ENCODE measurements around the gene CCDC106. TPM values are rescaled to one million over a fixed set of nuclear protein-coding genes. Genes with fewer than 3 reads are reported as not detected.

Gene CCDC106
- total and polyA plus RNA-seq, 2 of the 4 experiments (the other 2 are of a cell fraction) = 2.3 to 13.6 TPM

DNA sequence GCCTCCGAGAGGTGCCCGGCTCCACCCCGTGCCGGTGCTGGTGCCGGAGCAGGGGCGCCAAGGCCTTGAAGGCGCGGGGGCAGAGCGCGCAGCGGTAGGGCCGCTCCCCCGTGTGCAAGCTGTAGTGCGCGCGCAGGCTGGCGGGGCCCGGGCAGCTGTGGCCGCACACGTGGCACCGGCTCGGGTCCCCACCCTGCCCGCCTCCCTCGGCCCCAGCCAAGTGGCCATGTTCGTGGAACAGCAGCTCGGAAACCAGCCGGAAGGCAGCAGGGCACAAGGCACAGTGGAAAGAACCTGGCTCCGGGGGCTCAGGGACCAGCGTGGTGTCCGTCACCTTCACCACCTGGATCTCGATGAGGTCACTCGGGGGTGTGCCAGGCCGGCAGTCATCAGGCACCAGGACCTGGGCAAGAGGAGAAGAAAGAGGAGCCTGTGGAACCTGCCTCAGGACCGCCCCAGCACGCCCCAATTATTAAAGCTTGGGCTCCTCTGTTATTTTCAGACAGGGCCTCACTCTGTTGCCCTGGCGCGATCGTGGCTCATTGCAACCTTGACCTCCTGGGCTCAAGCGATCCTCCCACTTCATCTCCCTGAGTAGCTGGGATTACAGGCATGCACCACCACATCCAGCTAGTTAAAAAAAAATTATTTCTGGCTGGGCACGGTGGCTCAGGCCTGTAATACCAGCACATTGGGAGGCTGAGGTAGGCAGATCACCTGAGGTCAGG is 25.6 kb upstream of the CCDC106 start:
- no peak overlapping the region for H3K18ac ChIP-seq (ENCODE audit: low read depth, low read length)
- H4K20me1 ChIP-seq (ENCODE audit: insufficient read depth, low read length) = peaks cover 11% of the 10 kb centered on the region; the same call in 1 of the 2 replicates
- H2BK120ac ChIP-seq (ENCODE audit: low read depth, low read length) = no peak overlapping the region
- no peak overlapping the region for H2AK9ac ChIP-seq (replicated peaks; ENCODE audit: low read depth, low read length, poor library complexity)
- no peaks in the 10 kb centered on the region for H3K9me3 ChIP-seq (ENCODE audit: control insufficient read depth, insufficient read depth, low read length)
- H3K9ac ChIP-seq (ENCODE audit: low read depth, low read length) = no peak overlapping the region
- no peak overlapping the region for H2AFZ ChIP-seq (replicated peaks; ENCODE audit: low read length, poor library complexity)
- TF ChIP-seq CHD1 (IDR thresholded peaks at IDR 0.05; ENCODE audit: low read depth, low read length) (no peak), CEBPB (IDR thresholded peaks at IDR 0.05; ENCODE audit: low read depth, low read length) (no peak), USF2 (IDR thresholded peaks at IDR 0.05; ENCODE audit: low read depth, low read length) (no peak), BHLHE40 (IDR thresholded peaks at IDR 0.05; ENCODE audit: low read depth, low read length) (no peak), MXI1 (IDR thresholded peaks at IDR 0.05; ENCODE audit: borderline replicate concordance, low read depth, low read length) (no peak), FOS (IDR thresholded peaks at IDR 0.05; ENCODE audit: low read depth, low read length) (no peak), NFE2L2 (IDR thresholded peaks at IDR 0.05; ENCODE audit: low read depth, low read length) (no peak), MAZ (IDR thresholded peaks at IDR 0.05; ENCODE audit: borderline replicate concordance, low read depth, low read length) (no peak), MAFK (IDR thresholded peaks at IDR 0.05; ENCODE audit: low read depth, low read length) (no peak), RCOR1 (IDR thresholded peaks at IDR 0.05; ENCODE audit: insufficient replicate concordance, low read length) (no peak), POLR2A (IDR thresholded peaks at IDR 0.05; ENCODE audit: low read depth, low read length) (no peak), SMC3 (IDR thresholded peaks at IDR 0.05; ENCODE audit: low read depth, low read length) (no peak), RAD21 (IDR thresholded peaks at IDR 0.05; ENCODE audit: low read length) (no peak), ELK1 (IDR thresholded peaks at IDR 0.05; ENCODE audit: borderline replicate concordance, low read depth, low read length) (no peak), RFX5 (IDR thresholded peaks at IDR 0.05; ENCODE audit: low read depth, low read length) (no peak)
- TF ChIP-seq, protein P1, sequence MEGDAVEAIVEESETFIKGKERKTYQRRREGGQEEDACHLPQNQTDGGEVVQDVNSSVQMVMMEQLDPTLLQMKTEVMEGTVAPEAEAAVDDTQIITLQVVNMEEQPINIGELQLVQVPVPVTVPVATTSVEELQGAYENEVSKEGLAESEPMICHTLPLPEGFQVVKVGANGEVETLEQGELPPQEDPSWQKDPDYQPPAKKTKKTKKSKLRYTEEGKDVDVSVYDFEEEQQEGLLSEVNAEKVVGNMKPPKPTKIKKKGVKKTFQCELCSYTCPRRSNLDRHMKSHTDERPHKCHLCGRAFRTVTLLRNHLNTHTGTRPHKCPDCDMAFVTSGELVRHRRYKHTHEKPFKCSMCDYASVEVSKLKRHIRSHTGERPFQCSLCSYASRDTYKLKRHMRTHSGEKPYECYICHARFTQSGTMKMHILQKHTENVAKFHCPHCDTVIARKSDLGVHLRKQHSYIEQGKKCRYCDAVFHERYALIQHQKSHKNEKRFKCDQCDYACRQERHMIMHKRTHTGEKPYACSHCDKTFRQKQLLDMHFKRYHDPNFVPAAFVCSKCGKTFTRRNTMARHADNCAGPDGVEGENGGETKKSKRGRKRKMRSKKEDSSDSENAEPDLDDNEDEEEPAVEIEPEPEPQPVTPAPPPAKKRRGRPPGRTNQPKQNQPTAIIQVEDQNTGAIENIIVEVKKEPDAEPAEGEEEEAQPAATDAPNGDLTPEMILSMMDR (conservative IDR thresholded peaks at IDR 0.05; ENCODE audit: low read depth, low read length) = no peak
- no TSS peak for BruUV-seq (replicated peaks)
- dilution Hi-C loops (cut with HindIII; ENCODE audit: low sequenced_read_pairs, unreplicated experiment) (no loop called here), in situ Hi-C loops (cut with MboI; ENCODE audit: low sequenced_read_pairs) (no loop called here), intact Hi-C loops (cut with micrococcal nuclease) (no loop called here)
- no peak overlapping the region for H4K8ac ChIP-seq (ENCODE audit: low read depth in 2 of 2, low read length in 2 of 2)
- H3K23ac ChIP-seq (ENCODE audit: low read depth, low read length) = no peak overlapping the region
- H3K4ac ChIP-seq (ENCODE audit: low read depth, low read length) = no peak overlapping the region
- H2BK15ac ChIP-seq (ENCODE audit: low read depth, low read length) = no peak overlapping the region
- CTCF ChIA-PET = no interaction called here
- H4K5ac ChIP-seq (ENCODE audit: low read depth, low read length) = no peak overlapping the region
- peaks cover 16% of the 10 kb centered on the region for H3K36me3 ChIP-seq (ENCODE audit: control insufficient read depth, insufficient read depth, low read length)
- H3K27me3 ChIP-seq (ENCODE audit: control insufficient read depth, insufficient read depth, low read length) = no peaks in the 10 kb centered on the region
- WGBS, 2 experiments (ENCODE audit: extremely low coverage in 2 of 2, insufficient read length in 1 of 2) = 97% methylated on average over 20 of the region's 40 CpGs; no CpG with 5 or more reads in 1 of the 2 experiments
- POLR2A ChIA-PET (ENCODE audit: unreplicated experiment) = no interaction called here
- no peak overlapping the region for H3K4me3 ChIP-seq (ENCODE audit: insufficient read depth, low read depth, low read length)
- no peak overlapping the region for H2BK5ac ChIP-seq (ENCODE audit: low read depth, low read length, poor library complexity, severe bottlenecking)
- H4K91ac ChIP-seq (ENCODE audit: insufficient read depth, low read depth, low read length) = no peak overlapping the region
- no peak overlapping the region for H2BK20ac ChIP-seq (ENCODE audit: low read depth, low read length)
- no peak overlapping the region for H3K27ac ChIP-seq (ENCODE audit: insufficient read depth, low read length)
- peaks cover 15% of the 10 kb centered on the region; the same call in 1 of the 2 replicates for H3K9me1 ChIP-seq (ENCODE audit: insufficient read depth, low read length)
- ATAC-seq (ENCODE audit: low read depth) = no peak
- no peak overlapping the region for H3K14ac ChIP-seq (replicated peaks; ENCODE audit: low read depth, low read length)
- H2AK5ac ChIP-seq (ENCODE audit: low read depth, low read length) = no peak overlapping the region
- peaks cover 13 to 45% of the 10 kb centered on the region in 2 experiments for H3K79me1 ChIP-seq (ENCODE audit: low read depth in 1 of 2, low read length in 2 of 2)
- DNase-seq = no peak
- H3K4me1 ChIP-seq (ENCODE audit: control insufficient read depth, insufficient read depth, low read length) = peaks cover 13% of the 10 kb centered on the region
- no peak overlapping the region for H3K56ac ChIP-seq (ENCODE audit: extremely low read depth, insufficient read depth, low read length)
- H3K4me2 ChIP-seq (ENCODE audit: low read depth, low read length) = no peak overlapping the region

Measured in IMR-90 (cell line).